HEK293 (cell line): ENCODE results near the gene IFNG.

Source experiments
- HOXD13 ChIP-seq: sonication (generic); formaldehyde crosslinking; IDR thresholded peaks from 2 replicates; pipeline ENCODE4 v1.8.0; 2022; ENCODE audit warnings: missing genetic modification reagents, borderline replicate concordance
- MYNN ChIP-seq: fragments of 450-650 bp; formaldehyde crosslinking; IDR thresholded peaks from 2 replicates; pipeline ENCODE4 v1.5.1; 2016; ENCODE audit warnings: missing biosample characterization, missing genetic modification characterization, borderline replicate concordance
- SP2 ChIP-seq: fragments of 450-650 bp; formaldehyde crosslinking; IDR thresholded peaks from 2 replicates; pipeline ENCODE4 v1.5.1; 2016; ENCODE audit warnings: missing biosample characterization, missing genetic modification characterization
- ZEB2 ChIP-seq: fragments of 450-650 bp; formaldehyde crosslinking; IDR thresholded peaks from 2 replicates; pipeline ENCODE4 v1.5.1; 2016; ENCODE audit warnings: missing biosample characterization, missing genetic modification characterization
- ZNF24 ChIP-seq: fragments of 450-650 bp; formaldehyde crosslinking; IDR thresholded peaks from 2 replicates; pipeline ENCODE4 v1.5.1; 2016; ENCODE audit warnings: missing biosample characterization, missing genetic modification characterization
- ZNF423 ChIP-seq: fragments of 450-650 bp; formaldehyde crosslinking; IDR thresholded peaks from 2 replicates; pipeline ENCODE4 v1.5.1; 2016; ENCODE audit warnings: missing biosample characterization, missing genetic modification characterization
- ZNF501 ChIP-seq: fragments of 450-650 bp; formaldehyde crosslinking; IDR thresholded peaks from 2 replicates; pipeline ENCODE4 v1.5.1; 2016; ENCODE audit warnings: missing biosample characterization, missing genetic modification characterization
- ZNF529 ChIP-seq: fragments of 450-650 bp; formaldehyde crosslinking; IDR thresholded peaks from 2 replicates; pipeline ENCODE4 v1.5.1; 2017; ENCODE audit warnings: missing genetic modification characterization, missing biosample characterization; ENCODE audit not compliant: insufficient replicate concordance
- ZNF585B ChIP-seq: fragments of 450-650 bp; formaldehyde crosslinking; IDR thresholded peaks from 2 replicates; pipeline ENCODE4 v1.5.1; 2016; ENCODE audit warnings: missing biosample characterization, missing genetic modification characterization
- ZNF621 ChIP-seq: fragments of 450-650 bp; formaldehyde crosslinking; IDR thresholded peaks from 2 replicates; pipeline ENCODE4 v1.5.1; 2017; ENCODE audit warnings: missing biosample characterization, missing genetic modification characterization
- TF ChIP-seq, protein P1 (sequence below): fragments of 450-650 bp; formaldehyde crosslinking; IDR thresholded peaks from 2 replicates; pipeline ENCODE4 v1.5.1; 2016; ENCODE audit warnings: missing biosample characterization, missing genetic modification characterization
- TF ChIP-seq, protein P2 (sequence below): fragments of 450-650 bp; formaldehyde crosslinking; IDR thresholded peaks from 2 replicates; pipeline ENCODE4 v1.5.1; 2016; ENCODE audit warnings: missing biosample characterization, missing genetic modification characterization
- TF ChIP-seq, protein P3 (sequence below): fragments of 450-650 bp; formaldehyde crosslinking; IDR thresholded peaks from 2 replicates; pipeline ENCODE4 v1.5.1; 2016; ENCODE audit warnings: missing biosample characterization, missing genetic modification characterization
- TF ChIP-seq, protein P4 (sequence below): fragments of 450-650 bp; formaldehyde crosslinking; IDR thresholded peaks from 2 replicates; pipeline ENCODE4 v1.5.1; 2016; ENCODE audit warnings: missing biosample characterization, missing genetic modification characterization, borderline replicate concordance

DNA sequence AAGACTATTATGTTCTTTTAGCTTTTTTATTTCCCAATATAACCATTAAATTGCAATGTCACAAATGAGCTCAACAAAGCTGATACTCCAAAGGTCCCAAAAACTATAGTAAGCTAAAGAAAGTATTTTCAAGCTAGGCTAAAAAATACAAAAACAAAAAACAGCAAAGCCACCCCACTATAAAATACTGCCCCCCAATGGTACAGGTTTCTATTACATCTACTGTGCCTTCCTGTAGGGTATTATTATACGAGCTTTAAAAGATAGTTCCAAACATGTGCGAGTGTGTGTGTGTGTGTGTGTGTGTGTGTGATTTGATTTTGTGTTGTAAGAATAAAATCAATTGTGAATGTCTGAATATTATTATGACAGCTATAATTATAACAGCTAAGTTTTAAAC lies 1.1 kb downstream of the IFNG start:
- no peak for TF ChIP-seq ZNF501 (tag by site-specific recombination)
- no peak for TF ChIP-seq ZEB2 (tag by site-specific recombination)
- TF ChIP-seq, protein P1, sequence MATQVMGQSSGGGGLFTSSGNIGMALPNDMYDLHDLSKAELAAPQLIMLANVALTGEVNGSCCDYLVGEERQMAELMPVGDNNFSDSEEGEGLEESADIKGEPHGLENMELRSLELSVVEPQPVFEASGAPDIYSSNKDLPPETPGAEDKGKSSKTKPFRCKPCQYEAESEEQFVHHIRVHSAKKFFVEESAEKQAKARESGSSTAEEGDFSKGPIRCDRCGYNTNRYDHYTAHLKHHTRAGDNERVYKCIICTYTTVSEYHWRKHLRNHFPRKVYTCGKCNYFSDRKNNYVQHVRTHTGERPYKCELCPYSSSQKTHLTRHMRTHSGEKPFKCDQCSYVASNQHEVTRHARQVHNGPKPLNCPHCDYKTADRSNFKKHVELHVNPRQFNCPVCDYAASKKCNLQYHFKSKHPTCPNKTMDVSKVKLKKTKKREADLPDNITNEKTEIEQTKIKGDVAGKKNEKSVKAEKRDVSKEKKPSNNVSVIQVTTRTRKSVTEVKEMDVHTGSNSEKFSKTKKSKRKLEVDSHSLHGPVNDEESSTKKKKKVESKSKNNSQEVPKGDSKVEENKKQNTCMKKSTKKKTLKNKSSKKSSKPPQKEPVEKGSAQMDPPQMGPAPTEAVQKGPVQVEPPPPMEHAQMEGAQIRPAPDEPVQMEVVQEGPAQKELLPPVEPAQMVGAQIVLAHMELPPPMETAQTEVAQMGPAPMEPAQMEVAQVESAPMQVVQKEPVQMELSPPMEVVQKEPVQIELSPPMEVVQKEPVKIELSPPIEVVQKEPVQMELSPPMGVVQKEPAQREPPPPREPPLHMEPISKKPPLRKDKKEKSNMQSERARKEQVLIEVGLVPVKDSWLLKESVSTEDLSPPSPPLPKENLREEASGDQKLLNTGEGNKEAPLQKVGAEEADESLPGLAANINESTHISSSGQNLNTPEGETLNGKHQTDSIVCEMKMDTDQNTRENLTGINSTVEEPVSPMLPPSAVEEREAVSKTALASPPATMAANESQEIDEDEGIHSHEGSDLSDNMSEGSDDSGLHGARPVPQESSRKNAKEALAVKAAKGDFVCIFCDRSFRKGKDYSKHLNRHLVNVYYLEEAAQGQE (tag by site-specific recombination): no peak
- TF ChIP-seq, protein P2, sequence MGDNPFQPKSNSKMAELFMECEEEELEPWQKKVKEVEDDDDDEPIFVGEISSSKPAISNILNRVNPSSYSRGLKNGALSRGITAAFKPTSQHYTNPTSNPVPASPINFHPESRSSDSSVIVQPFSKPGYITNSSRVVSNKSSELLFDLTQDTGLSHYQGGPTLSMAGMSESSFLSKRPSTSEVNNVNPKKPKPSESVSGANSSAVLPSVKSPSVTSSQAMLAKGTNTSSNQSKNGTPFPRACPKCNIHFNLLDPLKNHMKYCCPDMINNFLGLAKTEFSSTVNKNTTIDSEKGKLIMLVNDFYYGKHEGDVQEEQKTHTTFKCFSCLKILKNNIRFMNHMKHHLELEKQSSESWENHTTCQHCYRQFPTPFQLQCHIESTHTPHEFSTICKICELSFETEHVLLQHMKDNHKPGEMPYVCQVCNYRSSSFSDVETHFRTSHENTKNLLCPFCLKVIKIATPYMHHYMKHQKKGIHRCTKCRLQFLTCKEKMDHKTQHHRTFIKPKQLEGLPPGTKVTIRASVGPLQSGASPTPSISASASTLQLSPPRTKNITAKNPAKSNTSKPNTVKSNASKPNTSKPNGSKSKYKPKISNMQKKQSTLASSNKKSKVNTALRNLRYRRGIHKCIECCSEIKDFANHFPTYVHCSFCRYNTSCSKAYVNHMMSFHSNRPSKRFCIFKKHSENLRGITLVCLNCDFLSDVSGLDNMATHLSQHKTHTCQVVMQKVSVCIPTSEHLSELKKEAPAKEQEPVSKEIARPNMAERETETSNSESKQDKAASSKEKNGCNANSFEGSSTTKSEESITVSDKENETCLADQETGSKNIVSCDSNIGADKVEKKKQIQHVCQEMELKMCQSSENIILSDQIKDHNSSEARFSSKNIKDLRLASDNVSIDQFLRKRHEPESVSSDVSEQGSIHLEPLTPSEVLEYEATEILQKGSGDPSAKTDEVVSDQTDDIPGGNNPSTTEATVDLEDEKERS (tag by site-specific recombination): no peak
- TF ChIP-seq, protein P3, sequence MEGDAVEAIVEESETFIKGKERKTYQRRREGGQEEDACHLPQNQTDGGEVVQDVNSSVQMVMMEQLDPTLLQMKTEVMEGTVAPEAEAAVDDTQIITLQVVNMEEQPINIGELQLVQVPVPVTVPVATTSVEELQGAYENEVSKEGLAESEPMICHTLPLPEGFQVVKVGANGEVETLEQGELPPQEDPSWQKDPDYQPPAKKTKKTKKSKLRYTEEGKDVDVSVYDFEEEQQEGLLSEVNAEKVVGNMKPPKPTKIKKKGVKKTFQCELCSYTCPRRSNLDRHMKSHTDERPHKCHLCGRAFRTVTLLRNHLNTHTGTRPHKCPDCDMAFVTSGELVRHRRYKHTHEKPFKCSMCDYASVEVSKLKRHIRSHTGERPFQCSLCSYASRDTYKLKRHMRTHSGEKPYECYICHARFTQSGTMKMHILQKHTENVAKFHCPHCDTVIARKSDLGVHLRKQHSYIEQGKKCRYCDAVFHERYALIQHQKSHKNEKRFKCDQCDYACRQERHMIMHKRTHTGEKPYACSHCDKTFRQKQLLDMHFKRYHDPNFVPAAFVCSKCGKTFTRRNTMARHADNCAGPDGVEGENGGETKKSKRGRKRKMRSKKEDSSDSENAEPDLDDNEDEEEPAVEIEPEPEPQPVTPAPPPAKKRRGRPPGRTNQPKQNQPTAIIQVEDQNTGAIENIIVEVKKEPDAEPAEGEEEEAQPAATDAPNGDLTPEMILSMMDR (tag by site-specific recombination): no peak
- TF ChIP-seq ZNF621 (tag by site-specific recombination): no peak
- TF ChIP-seq ZNF585B (tag by site-specific recombination): no peak
- no peak for TF ChIP-seq SP2 (tag by site-specific recombination)
- no peak for TF ChIP-seq HOXD13 (CRISPR knock-in tag)
- no peak for TF ChIP-seq ZNF24 (tag by site-specific recombination)
- no peak for TF ChIP-seq MYNN (tag by site-specific recombination)
- no peak for TF ChIP-seq ZNF529 (tag by site-specific recombination)
- no peak for TF ChIP-seq ZNF423
- TF ChIP-seq, protein P4, sequence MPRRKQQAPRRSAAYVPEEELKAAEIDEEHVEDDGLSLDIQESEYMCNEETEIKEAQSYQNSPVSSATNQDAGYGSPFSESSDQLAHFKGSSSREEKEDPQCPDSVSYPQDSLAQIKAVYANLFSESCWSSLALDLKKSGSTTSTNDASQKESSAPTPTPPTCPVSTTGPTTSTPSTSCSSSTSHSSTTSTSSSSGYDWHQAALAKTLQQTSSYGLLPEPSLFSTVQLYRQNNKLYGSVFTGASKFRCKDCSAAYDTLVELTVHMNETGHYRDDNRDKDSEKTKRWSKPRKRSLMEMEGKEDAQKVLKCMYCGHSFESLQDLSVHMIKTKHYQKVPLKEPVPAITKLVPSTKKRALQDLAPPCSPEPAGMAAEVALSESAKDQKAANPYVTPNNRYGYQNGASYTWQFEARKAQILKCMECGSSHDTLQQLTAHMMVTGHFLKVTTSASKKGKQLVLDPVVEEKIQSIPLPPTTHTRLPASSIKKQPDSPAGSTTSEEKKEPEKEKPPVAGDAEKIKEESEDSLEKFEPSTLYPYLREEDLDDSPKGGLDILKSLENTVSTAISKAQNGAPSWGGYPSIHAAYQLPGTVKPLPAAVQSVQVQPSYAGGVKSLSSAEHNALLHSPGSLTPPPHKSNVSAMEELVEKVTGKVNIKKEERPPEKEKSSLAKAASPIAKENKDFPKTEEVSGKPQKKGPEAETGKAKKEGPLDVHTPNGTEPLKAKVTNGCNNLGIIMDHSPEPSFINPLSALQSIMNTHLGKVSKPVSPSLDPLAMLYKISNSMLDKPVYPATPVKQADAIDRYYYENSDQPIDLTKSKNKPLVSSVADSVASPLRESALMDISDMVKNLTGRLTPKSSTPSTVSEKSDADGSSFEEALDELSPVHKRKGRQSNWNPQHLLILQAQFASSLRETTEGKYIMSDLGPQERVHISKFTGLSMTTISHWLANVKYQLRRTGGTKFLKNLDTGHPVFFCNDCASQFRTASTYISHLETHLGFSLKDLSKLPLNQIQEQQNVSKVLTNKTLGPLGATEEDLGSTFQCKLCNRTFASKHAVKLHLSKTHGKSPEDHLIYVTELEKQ (tag by site-specific recombination): no peak
